Lower leg skin (tissue), 3 donors: ENCODE results near the gene TSPAN33.

Source experiments
- CTCF ChIP-seq, 3 donors: fragments of 450-650 bp; IDR thresholded peaks; one replicate each; pipeline ENCODE4 v1.5.1; 2016; ENCODE audit warnings: antibody characterized with exemption in 3 of 3, mild to moderate bottlenecking in 3 of 3, moderate library complexity in 2 of 3
- POLR2A ChIP-seq, 2 donors: fragments of 450-650 bp; IDR thresholded peaks; one replicate each; pipeline ENCODE4 v1.6.1; 2016 to 2017; ENCODE audit warnings: antibody characterized with exemption in 2 of 2, mild to moderate bottlenecking in 1 of 2, moderate library complexity in 1 of 2

- peak in 1 of 3 donors; percentile 91 for TF ChIP-seq CTCF (IDR thresholded peaks at IDR 0.05)
- TF ChIP-seq POLR2A (IDR thresholded peaks at IDR 0.05) = no peak
Measured at GRCh38 chr7:129218514-129219062, 74.1 kb downstream of the TSPAN33 start.
